ENCODE results near the gene CD164L2.

Gene CD164L2

GRCh38 chr1:27381969-27382762 lies 967 bp downstream of the CD164L2 start:
- no peak for ATAC-seq
- TF ChIP-seq ZC3H10 (CRISPR knock-in tag; IDR thresholded peaks at IDR 0.05) (no peak), ZFP3 (CRISPR knock-in tag; IDR thresholded peaks at IDR 0.05) (no peak), ARNTL (CRISPR knock-in tag; IDR thresholded peaks at IDR 0.05; ENCODE audit: borderline replicate concordance, low read depth) (no peak), CSRNP3 (CRISPR knock-in tag; IDR thresholded peaks at IDR 0.05) (no peak)

DNA sequence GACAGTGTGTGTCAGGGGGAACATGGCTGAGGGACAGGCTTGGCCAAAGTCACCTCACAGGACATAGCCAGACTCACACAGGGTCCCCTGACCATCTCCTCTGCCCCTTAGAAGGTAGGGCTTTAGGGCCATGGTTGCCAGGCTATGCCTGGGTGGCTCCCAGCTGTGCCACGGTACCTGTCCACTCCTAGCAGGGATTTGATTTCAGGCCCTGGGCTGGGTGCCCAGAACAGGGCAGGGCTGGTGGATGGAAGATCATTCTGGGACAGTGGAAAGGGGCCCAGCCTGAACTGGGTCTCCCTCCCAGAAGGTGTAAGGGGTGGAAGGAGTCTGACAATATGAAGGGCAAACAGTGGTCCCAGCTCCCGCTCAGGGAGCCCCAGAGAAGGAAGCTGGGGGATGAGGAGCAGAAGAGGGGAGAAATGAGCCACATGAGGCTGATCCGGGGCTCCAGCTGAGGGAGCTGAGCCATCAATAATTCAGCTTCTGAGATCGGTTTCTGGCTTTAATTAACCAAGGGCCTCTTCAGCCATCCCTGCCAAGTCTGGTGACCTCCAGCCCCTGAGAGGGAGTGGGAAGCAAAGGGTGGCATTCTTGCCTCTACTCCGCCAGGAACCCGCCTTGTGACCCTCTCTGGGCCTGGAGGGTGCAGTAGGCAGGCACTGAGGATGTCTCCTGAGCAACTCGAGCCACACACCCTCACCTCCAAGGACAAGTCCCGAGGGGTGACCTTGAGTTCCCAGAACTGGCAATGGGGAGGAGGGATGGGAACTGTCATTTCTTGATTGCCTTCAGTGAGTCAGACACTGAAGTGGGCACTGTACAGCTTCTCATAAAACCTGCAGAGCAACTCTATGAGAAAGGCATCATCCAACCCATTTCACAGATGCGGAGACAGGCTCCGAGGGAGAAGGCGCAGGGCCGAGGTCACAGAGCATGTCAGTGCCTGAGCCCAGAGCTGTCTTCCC lies 2.1 kb downstream of the CD164L2 start:
- ATAC-seq, result peak; percentile 72
- no peak for TF ChIP-seq ZFP3 (CRISPR knock-in tag; IDR thresholded peaks at IDR 0.05)
- no peak for TF ChIP-seq ZNF70 (CRISPR knock-in tag; IDR thresholded peaks at IDR 0.05)
- TF ChIP-seq CSRNP3 (CRISPR knock-in tag; IDR thresholded peaks at IDR 0.05), result no peak
- TF ChIP-seq, protein P1, sequence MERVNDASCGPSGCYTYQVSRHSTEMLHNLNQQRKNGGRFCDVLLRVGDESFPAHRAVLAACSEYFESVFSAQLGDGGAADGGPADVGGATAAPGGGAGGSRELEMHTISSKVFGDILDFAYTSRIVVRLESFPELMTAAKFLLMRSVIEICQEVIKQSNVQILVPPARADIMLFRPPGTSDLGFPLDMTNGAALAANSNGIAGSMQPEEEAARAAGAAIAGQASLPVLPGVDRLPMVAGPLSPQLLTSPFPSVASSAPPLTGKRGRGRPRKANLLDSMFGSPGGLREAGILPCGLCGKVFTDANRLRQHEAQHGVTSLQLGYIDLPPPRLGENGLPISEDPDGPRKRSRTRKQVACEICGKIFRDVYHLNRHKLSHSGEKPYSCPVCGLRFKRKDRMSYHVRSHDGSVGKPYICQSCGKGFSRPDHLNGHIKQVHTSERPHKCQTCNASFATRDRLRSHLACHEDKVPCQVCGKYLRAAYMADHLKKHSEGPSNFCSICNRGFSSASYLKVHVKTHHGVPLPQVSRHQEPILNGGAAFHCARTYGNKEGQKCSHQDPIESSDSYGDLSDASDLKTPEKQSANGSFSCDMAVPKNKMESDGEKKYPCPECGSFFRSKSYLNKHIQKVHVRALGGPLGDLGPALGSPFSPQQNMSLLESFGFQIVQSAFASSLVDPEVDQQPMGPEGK (CRISPR knock-in tag; IDR thresholded peaks at IDR 0.05; ENCODE audit: borderline replicate concordance), result no peak
- TF ChIP-seq CSDC2 (CRISPR knock-in tag; IDR thresholded peaks at IDR 0.05), result no peak
- no peak for TF ChIP-seq BACH2 (CRISPR knock-in tag; IDR thresholded peaks at IDR 0.05; ENCODE audit: borderline replicate concordance)
- TF ChIP-seq PPARA (CRISPR knock-in tag; IDR thresholded peaks at IDR 0.05; ENCODE audit: borderline replicate concordance), result no peak
- no peak for TF ChIP-seq ESRRG (CRISPR knock-in tag; IDR thresholded peaks at IDR 0.05)
- no peak for TF ChIP-seq ISL1 (CRISPR knock-in tag; IDR thresholded peaks at IDR 0.05)
- TF ChIP-seq RARB (CRISPR knock-in tag; IDR thresholded peaks at IDR 0.05), result no peak
- no peak for TF ChIP-seq GLIS3 (CRISPR knock-in tag; IDR thresholded peaks at IDR 0.05)
- TF ChIP-seq ZC3H10 (CRISPR knock-in tag; IDR thresholded peaks at IDR 0.05), result no peak
- TF ChIP-seq ZNF8 (CRISPR knock-in tag; IDR thresholded peaks at IDR 0.05), result no peak
- no peak for TF ChIP-seq TOX (CRISPR knock-in tag; IDR thresholded peaks at IDR 0.05; ENCODE audit: borderline replicate concordance)
- no peak for TF ChIP-seq OSR1 (CRISPR knock-in tag; IDR thresholded peaks at IDR 0.05)
- TF ChIP-seq TCF4 (CRISPR knock-in tag; IDR thresholded peaks at IDR 0.05; ENCODE audit: borderline replicate concordance), result no peak
- no peak for TF ChIP-seq SNAI2 (CRISPR knock-in tag; IDR thresholded peaks at IDR 0.05)

GRCh38 chr1:27380224-27380623 lies 2.9 kb downstream of the CD164L2 start:
- peak; percentile 6; the same call in 2 of the 3 replicates for ATAC-seq
- TF ChIP-seq, protein P2, sequence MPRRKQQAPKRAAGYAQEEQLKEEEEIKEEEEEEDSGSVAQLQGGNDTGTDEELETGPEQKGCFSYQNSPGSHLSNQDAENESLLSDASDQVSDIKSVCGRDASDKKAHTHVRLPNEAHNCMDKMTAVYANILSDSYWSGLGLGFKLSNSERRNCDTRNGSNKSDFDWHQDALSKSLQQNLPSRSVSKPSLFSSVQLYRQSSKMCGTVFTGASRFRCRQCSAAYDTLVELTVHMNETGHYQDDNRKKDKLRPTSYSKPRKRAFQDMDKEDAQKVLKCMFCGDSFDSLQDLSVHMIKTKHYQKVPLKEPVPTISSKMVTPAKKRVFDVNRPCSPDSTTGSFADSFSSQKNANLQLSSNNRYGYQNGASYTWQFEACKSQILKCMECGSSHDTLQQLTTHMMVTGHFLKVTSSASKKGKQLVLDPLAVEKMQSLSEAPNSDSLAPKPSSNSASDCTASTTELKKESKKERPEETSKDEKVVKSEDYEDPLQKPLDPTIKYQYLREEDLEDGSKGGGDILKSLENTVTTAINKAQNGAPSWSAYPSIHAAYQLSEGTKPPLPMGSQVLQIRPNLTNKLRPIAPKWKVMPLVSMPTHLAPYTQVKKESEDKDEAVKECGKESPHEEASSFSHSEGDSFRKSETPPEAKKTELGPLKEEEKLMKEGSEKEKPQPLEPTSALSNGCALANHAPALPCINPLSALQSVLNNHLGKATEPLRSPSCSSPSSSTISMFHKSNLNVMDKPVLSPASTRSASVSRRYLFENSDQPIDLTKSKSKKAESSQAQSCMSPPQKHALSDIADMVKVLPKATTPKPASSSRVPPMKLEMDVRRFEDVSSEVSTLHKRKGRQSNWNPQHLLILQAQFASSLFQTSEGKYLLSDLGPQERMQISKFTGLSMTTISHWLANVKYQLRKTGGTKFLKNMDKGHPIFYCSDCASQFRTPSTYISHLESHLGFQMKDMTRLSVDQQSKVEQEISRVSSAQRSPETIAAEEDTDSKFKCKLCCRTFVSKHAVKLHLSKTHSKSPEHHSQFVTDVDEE (CRISPR knock-in tag; IDR thresholded peaks at IDR 0.05), result no peak
- TF ChIP-seq ESRRG (CRISPR knock-in tag; IDR thresholded peaks at IDR 0.05), result no peak
- no peak for TF ChIP-seq POU6F1 (CRISPR knock-in tag; IDR thresholded peaks at IDR 0.05; ENCODE audit: borderline replicate concordance, low read depth)
- no peak for TF ChIP-seq ZFP3 (CRISPR knock-in tag; IDR thresholded peaks at IDR 0.05)
- no peak for TF ChIP-seq BACH2 (CRISPR knock-in tag; IDR thresholded peaks at IDR 0.05; ENCODE audit: borderline replicate concordance)
- TF ChIP-seq, protein P1 (CRISPR knock-in tag; IDR thresholded peaks at IDR 0.05; ENCODE audit: borderline replicate concordance), result no peak
- TF ChIP-seq ZNF565 (CRISPR knock-in tag; conservative IDR thresholded peaks at IDR 0.05; ENCODE audit: low read depth), result no peak
- TF ChIP-seq OSR1 (CRISPR knock-in tag; IDR thresholded peaks at IDR 0.05), result no peak
- TF ChIP-seq, protein P3, sequence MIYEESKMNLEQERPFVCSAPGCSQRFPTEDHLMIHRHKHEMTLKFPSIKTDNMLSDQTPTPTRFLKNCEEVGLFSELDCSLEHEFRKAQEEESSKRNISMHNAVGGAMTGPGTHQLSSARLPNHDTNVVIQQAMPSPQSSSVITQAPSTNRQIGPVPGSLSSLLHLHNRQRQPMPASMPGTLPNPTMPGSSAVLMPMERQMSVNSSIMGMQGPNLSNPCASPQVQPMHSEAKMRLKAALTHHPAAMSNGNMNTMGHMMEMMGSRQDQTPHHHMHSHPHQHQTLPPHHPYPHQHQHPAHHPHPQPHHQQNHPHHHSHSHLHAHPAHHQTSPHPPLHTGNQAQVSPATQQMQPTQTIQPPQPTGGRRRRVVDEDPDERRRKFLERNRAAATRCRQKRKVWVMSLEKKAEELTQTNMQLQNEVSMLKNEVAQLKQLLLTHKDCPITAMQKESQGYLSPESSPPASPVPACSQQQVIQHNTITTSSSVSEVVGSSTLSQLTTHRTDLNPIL (CRISPR knock-in tag; IDR thresholded peaks at IDR 0.05; ENCODE audit: low read depth), result no peak
- TF ChIP-seq ZFP30 (CRISPR knock-in tag; IDR thresholded peaks at IDR 0.05), result no peak
- no peak for TF ChIP-seq ISL1 (CRISPR knock-in tag; IDR thresholded peaks at IDR 0.05)
